SH-SY5Y (cell line): ENCODE data around the gene FBL.

Source experiments
- GATA2 ChIP-seq: IDR thresholded peaks from 2 replicates; pipeline ENCODE4 v1.6.1; 2011; ENCODE audit warnings: mild to moderate bottlenecking, low read depth, low read length
- GATA3 ChIP-seq: IDR thresholded peaks from 2 replicates; pipeline ENCODE4 v1.6.1; 2011; ENCODE audit warnings: low read depth, mild to moderate bottlenecking, low read length, moderate library complexity

The FBL gene

GRCh38 chr19:39825531-39826076 lies 20.6 kb downstream of the FBL start:
- no peak for TF ChIP-seq GATA2
- TF ChIP-seq GATA3: no peak

- TF ChIP-seq GATA3 (no peak), GATA2 (no peak)
These were observed 21.1 kb downstream of the FBL start for GRCh38 chr19:39825093-39825463.

- no peak for TF ChIP-seq GATA2
- TF ChIP-seq GATA3: no peak
These were observed 21.8 kb downstream of the FBL start for GRCh38 chr19:39824143-39825092.

GRCh38 chr19:39823686-39824085 lies 22.5 kb downstream of the FBL start:
- TF ChIP-seq GATA2 (no peak), GATA3 (no peak)

GRCh38 chr19:39820696-39821095 lies 25.5 kb downstream of the FBL start:
- TF ChIP-seq GATA2: no peak
- no peak for TF ChIP-seq GATA3

- TF ChIP-seq GATA2: no peak
- no peak for TF ChIP-seq GATA3
These were observed 26.4 kb downstream of the FBL start for GRCh38 chr19:39819786-39820185.

- TF ChIP-seq GATA3 (no peak), GATA2 (no peak)
These were observed 27.5 kb downstream of the FBL start for GRCh38 chr19:39818626-39819097.

GRCh38 chr19:39817888-39818561 lies 28.2 kb downstream of the FBL start:
- TF ChIP-seq GATA2 (no peak), GATA3 (no peak)

GRCh38 chr19:39816287-39817048 lies 29.7 kb downstream of the FBL start:
- TF ChIP-seq GATA2 (no peak), GATA3 (no peak)

- TF ChIP-seq GATA3: no peak
- no peak for TF ChIP-seq GATA2
These were observed 31.6 kb downstream of the FBL start for GRCh38 chr19:39814595-39814994.

GRCh38 chr19:39813264-39813993 lies 32.8 kb downstream of the FBL start:
- TF ChIP-seq GATA3: no peak
- TF ChIP-seq GATA2: no peak

- no peak for TF ChIP-seq GATA3
- no peak for TF ChIP-seq GATA2
These were observed 35.1 kb downstream of the FBL start for GRCh38 chr19:39811064-39811463.

GRCh38 chr19:39810424-39810823 lies 35.8 kb downstream of the FBL start:
- TF ChIP-seq GATA2: no peak
- TF ChIP-seq GATA3: no peak
